ENCODE measurements around the gene IL5.

IL5 gene

GRCh38 chr5:132497488-132497997 lies 45.8 kb downstream of the IL5 start:
- Histone ChIP-seq H3K4me2 (ENCODE audit: low read depth, low read length, poor library complexity, severe bottlenecking) (no peak overlapping the region), H3K9ac (ENCODE audit: low read length) (no peak overlapping the region), H2AFZ (ENCODE audit: low read depth, low read length, severe bottlenecking) (no peak overlapping the region)

DNA sequence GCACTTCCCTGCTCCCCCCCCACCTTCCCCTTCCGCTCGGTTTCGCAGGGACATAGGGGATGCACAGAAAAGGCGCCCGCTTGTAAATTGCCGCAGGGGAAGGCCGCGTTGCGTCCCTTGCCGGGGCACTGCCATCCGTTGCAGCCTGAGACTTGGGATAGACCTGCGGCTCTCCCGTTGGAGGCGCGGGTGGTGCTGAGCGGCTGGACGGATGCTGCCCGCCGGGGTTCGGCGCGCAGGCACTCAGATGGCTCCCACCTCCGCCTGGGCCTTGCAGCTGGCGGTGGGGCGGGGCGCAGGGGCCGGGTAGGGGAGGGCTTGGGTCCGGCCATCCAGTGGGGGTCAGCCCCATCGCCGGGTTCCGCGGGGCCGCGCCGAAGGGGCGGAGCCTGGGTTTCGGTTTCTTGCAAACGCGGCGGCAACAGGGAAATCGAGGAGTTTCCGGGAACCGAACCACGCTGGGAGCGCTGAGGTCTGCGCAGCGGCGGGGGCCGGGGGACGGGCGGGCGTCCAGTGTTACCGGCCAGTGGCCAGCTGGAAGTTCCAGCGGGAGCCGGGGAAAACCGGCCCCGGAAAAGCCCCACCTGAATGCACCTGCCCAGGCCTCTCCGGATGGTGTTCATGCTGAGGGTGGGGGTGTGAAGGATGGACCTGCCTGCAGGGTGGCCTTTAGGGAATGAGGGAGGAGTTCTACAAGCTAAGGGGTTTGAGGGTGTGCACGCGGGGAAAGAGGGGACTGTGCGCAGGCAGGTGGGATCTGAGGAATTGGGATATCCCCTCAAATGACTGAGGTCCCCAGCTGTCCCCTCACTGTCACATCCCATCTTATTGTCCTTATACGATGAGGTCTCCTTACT lies 46.5 kb downstream of the IL5 start:
- H4K20me1 ChIP-seq (ENCODE audit: low read depth, low read length), result no peaks in the 10 kb centered on the region
- H3K4me3 ChIP-seq (ENCODE audit: insufficient read depth, low read length, poor library complexity, severe bottlenecking), result peak overlapping the region; percentile 60
- H3K9me2 ChIP-seq (replicated peaks; ENCODE audit: insufficient read depth, low read length), result no peaks in the 10 kb centered on the region
- no peak overlapping the region for H3K27ac ChIP-seq (ENCODE audit: low read depth, low read length)
- no peaks in the 10 kb centered on the region for H3K79me2 ChIP-seq (ENCODE audit: insufficient read depth, low read length)
- peak overlapping the region; percentile 96 for H2AFZ ChIP-seq (ENCODE audit: low read depth, low read length, severe bottlenecking)
- H3K36me3 ChIP-seq (ENCODE audit: low read length), result no peaks in the 10 kb centered on the region
- peak overlapping the region; percentile 63 for H3K9ac ChIP-seq (ENCODE audit: low read length)
- peak overlapping the region; percentile 87 for H3K4me2 ChIP-seq (ENCODE audit: low read depth, low read length, poor library complexity, severe bottlenecking)
- no peaks in the 10 kb centered on the region for H3F3A ChIP-seq (ENCODE audit: insufficient read depth)
- no peaks in the 10 kb centered on the region for H3K9me3 ChIP-seq (ENCODE audit: insufficient read depth, low read length)
- TF ChIP-seq, protein P1, sequence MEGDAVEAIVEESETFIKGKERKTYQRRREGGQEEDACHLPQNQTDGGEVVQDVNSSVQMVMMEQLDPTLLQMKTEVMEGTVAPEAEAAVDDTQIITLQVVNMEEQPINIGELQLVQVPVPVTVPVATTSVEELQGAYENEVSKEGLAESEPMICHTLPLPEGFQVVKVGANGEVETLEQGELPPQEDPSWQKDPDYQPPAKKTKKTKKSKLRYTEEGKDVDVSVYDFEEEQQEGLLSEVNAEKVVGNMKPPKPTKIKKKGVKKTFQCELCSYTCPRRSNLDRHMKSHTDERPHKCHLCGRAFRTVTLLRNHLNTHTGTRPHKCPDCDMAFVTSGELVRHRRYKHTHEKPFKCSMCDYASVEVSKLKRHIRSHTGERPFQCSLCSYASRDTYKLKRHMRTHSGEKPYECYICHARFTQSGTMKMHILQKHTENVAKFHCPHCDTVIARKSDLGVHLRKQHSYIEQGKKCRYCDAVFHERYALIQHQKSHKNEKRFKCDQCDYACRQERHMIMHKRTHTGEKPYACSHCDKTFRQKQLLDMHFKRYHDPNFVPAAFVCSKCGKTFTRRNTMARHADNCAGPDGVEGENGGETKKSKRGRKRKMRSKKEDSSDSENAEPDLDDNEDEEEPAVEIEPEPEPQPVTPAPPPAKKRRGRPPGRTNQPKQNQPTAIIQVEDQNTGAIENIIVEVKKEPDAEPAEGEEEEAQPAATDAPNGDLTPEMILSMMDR (IDR thresholded peaks at IDR 0.05; ENCODE audit: insufficient read depth, low read length, poor library complexity, severe bottlenecking), result no peak
- TF ChIP-seq EZH2phosphoT487 (conservative IDR thresholded peaks at IDR 0.05; ENCODE audit: low read length), result no peak
- no peaks in the 10 kb centered on the region for H3K27me3 ChIP-seq (ENCODE audit: low read length)

More at GRCh38 chr5:132497488-132497997, 45.8 kb downstream of the IL5 start:
- H3F3A ChIP-seq (ENCODE audit: insufficient read depth), result no peaks in the 10 kb centered on the region
- H3K79me2 ChIP-seq (ENCODE audit: insufficient read depth, low read length), result no peaks in the 10 kb centered on the region
- H3K27me3 ChIP-seq (ENCODE audit: low read length), result no peaks in the 10 kb centered on the region
- H3K4me3 ChIP-seq (ENCODE audit: insufficient read depth, low read length, poor library complexity, severe bottlenecking), result no peak overlapping the region
- H3K9me2 ChIP-seq (replicated peaks; ENCODE audit: insufficient read depth, low read length), result no peaks in the 10 kb centered on the region
- no peaks in the 10 kb centered on the region for H4K20me1 ChIP-seq (ENCODE audit: low read depth, low read length)
- H3K36me3 ChIP-seq (ENCODE audit: low read length), result no peaks in the 10 kb centered on the region
- TF ChIP-seq EZH2phosphoT487 (conservative IDR thresholded peaks at IDR 0.05; ENCODE audit: low read length), result no peak
- TF ChIP-seq, protein P1 (IDR thresholded peaks at IDR 0.05; ENCODE audit: insufficient read depth, low read length, poor library complexity, severe bottlenecking), result no peak
- no peaks in the 10 kb centered on the region for H3K9me3 ChIP-seq (ENCODE audit: insufficient read depth, low read length)
- H3K27ac ChIP-seq (ENCODE audit: low read depth, low read length), result no peak overlapping the region

GRCh38 chr5:132496191-132496630 lies 47.1 kb downstream of the IL5 start:
- TF ChIP-seq, protein P1 (IDR thresholded peaks at IDR 0.05; ENCODE audit: insufficient read depth, low read length, poor library complexity, severe bottlenecking), result no peak
- no peak for TF ChIP-seq EZH2phosphoT487 (conservative IDR thresholded peaks at IDR 0.05; ENCODE audit: low read length)
- no peaks in the 10 kb centered on the region for H3K9me3 ChIP-seq (ENCODE audit: insufficient read depth, low read length)
- H3K27ac ChIP-seq (ENCODE audit: low read depth, low read length), result peak overlapping the region; percentile 27; the same call in 1 of the 2 replicates
- no peaks in the 10 kb centered on the region for H3K9me2 ChIP-seq (replicated peaks; ENCODE audit: insufficient read depth, low read length)
- peak overlapping the region; percentile 63 for H3K9ac ChIP-seq (ENCODE audit: low read length)
- H3K4me3 ChIP-seq (ENCODE audit: insufficient read depth, low read length, poor library complexity, severe bottlenecking), result peak overlapping the region; percentile 60
- no peaks in the 10 kb centered on the region for H3F3A ChIP-seq (ENCODE audit: insufficient read depth)
- no peaks in the 10 kb centered on the region for H3K27me3 ChIP-seq (ENCODE audit: low read length)
- peak overlapping the region; percentile 96 for H2AFZ ChIP-seq (ENCODE audit: low read depth, low read length, severe bottlenecking)
- no peaks in the 10 kb centered on the region for H4K20me1 ChIP-seq (ENCODE audit: low read depth, low read length)
- no peaks in the 10 kb centered on the region for H3K36me3 ChIP-seq (ENCODE audit: low read length)
- H3K79me2 ChIP-seq (ENCODE audit: insufficient read depth, low read length), result no peaks in the 10 kb centered on the region
- peak overlapping the region; percentile 87 for H3K4me2 ChIP-seq (ENCODE audit: low read depth, low read length, poor library complexity, severe bottlenecking)

Data from SU-DHL-6 (cell line).